ENCODE measurements around the gene MRPS2.
A peak's percentile ranks its signal among the peaks of the same experiment; 100 is the strongest.
"Not testable (repeated sequence)": the region's sequence is repeated elsewhere in the genome, so short reads cannot be mapped to it uniquely, and the experiment has no call there.

Gene MRPS2

DNA sequence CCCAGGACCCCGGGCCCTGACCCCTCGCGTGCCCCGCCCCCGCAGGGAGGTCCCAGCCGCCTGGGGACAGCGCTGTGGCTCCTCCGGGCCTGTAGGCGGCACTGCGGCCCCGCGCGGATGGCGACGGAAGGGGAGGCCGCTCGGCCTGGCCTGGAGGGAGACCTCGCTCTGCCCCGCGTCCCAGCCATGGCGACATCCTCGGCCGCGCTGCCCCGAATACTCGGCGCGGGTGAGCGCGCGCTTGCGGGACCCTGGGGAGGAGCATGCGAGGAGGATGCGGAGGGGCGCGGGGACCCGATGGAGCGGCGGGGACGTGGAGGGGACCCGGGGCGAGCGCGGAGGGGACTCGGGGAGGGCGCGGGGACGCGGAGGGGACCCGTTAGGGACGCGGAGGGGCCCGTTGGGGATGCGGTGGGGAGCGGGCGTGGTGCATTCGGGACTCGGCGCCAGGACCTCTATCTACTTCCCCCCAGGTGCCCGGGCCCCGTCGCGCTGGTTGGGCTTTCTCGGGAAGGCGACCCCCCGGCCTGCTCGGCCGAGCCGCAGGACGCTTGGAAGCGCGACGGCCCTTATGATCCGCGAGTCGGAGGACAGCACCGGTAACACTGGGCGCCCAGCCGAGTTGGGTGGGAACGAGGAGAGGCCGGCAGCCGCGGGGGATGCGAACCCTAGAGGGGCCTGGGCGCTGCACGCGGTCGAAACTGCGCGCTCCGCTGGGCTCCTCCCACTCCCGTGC, at the start of gene MRPS2:
TSS of gene MRPS2 (plus strand) at position 158 of the 736 bp plus-strand sequence. CDS start at position 187, 29 bp downstream.
- DNase-seq = peak; percentile 19 to 90 (median 73)

DNA sequence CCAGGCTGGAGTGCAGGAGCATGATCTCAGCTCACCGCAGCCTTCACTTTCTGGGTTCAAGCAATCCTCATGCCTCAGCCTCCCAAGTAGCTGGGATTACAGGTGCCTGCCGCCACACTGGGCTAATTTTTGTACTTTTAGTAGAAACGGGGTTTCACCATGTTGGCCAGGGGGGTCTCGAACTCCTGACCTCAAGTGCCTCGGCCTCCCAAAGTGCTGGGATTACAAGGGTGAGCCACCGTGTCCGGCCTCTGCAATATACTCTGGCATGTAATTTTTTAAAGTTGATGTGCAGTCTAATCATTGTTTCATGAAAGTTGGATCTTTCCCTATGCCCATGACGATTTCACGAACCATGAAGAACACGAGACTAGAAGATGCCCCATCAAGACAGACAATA, 49.5 kb upstream of the MRPS2 start:
- no peak for DNase-seq

DNA sequence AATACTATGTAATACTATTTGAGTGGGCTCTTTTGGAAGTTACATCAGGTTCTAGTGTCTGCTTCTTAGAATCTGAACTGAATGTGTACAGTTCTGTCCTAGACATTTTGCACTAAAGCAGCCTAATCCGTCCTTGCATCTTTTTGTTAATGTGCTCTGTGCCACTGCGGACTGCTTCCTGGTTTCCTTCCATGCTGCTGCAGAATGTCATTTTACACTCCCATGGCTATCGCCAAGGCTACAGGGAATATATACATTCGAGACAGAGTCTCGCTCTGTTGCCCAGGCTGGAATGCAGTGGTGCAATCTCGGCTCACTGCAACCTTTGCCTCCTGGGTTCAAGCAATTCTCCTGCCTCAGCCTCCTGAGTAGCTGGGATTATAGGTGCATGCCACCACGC, 48.6 kb upstream of the MRPS2 start:
- DNase-seq = not testable (repeated sequence)

DNA sequence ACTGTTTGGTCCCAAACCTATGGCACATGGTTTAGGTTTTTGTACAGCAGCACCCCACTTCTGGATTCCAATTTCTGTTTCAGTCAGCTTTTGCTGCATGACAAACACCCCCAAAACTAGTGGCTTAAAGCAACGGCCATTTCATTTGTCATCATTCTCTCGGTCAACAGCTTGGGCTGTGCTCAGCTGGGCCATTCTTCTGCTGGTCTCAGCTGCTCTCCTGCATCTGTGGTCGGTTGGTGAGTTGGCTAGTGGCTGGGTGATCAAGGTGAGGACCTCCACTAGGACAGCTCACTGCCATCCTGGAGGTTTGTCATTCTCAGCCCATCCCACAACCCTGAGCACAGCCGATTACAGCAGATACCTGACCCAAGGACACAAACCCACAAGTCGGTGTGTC, 45.7 kb upstream of the MRPS2 start:
- DNase-seq = no peak

DNA sequence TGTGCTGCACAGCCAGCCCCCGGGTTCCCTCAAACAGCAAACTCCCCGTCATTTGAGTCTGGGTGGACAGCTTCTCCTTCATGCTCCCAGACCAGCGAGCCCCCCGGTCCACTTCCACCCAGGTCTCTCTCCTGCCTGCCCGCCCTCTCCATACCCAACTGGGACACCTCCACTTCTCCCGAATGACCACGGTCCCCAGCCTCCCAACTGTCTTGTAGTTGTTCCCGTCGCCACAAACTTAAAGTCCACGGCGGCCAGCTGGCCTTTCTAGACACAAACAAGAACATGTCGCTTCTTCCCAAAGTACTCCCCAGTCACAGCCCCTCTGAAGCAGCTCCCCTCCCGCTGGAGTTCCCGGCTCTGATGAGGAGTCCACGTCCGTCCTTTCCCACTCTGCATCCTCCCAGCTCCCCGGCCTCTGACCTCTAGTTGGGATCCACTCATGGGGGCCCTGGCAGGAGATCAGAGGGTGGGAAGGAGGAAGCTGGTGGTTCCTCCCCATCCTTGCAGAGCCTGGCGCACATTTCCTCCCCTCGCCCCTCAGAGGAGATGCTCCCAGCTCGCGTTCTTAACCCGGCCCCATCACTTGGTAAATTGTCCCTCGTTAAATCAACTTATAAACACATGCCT, 45.0 kb upstream of the MRPS2 start:
- DNase-seq = no peak

DNA sequence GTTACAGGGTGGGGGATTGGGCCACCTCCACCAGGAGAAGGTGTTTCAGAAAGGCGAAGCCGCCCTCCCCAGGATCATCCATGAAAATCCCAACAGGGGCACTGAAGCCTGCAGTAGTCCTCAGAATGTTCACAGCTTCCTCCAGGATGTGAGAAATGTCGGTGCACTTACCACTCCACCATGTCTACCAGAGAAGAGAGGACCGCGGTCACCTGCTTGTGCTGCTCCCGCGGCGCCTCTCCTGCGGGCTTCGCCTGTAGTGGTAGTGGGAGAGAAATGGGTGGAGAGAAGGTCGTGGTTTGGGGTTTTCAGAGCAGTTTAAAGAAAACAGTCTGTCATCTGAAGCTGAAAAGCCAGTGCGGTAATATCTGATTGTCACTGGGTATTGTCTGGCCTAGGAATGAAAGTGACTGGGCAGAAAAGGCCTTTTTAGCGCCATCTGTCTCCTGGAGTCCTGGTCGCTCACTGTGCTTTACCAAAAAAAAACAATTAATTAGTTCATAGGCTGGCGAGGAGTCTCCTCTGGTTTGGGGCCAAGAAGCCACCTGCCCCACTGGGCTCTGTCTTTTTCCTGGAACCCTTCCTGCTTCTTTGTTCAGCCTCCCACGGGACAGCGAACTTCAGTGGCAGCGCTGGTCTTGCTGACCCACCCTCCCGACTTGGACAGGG, 43.9 kb upstream of the MRPS2 start:
- no peak for DNase-seq

DNA sequence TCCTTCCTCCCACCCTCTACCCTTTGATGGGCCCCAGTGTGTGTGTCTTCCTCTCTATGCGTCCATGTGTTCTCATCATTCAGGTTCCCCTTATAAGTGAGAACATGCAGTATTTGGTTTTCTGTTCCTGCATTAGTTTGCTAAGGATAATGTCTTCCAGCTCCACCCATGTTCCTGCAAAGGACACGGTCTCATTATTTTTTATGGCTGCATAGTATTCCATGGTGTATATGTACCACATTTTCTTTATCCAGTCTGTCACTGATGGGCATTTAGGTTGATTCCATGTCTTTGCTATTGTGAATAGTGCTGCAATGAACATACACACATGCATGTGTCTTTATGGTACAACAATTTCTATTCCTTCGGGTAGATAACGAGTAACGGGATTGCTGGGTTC, 42.0 kb upstream of the MRPS2 start:
- not testable (repeated sequence) for DNase-seq

DNA sequence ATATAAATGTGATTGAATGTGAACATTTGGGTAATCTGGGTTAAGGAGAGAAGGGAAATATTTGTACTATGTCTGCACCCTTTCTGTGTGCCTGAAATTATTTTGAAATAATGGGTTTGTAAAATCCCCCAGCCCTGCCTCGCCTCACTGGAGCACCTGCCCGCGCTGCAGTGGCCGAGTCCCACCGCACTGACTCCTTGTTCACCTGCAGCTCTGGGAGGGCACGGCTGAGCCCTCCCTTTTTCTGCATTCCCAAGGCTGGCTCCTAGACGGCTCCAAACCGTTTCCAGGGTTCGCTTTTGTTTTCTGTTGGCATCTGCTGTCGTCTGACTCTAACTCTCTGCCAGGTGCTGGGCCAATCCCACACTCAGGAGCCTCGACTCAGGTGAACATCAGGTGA, 38.5 kb upstream of the MRPS2 start:
- DNase-seq = no peak

DNA sequence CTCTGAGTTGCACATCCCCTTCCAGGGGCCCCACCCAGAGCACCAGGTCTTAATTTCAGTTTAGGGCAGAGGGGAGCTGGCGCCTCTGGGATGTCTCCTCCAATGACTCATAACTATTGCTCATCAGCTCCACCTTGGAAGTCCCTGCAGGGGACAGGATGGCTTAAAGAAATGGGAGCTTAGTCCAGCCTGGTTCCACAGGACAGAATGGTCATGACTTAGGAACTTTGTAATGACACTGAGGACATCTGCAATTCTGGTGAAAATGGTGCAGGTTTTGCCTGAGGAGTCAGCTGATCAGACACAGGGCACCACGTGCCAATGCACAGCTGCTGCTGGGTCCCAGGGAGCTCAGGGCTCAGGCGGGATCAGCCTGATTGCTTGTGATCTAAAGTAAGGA, 37.3 kb upstream of the MRPS2 start:
- DNase-seq = no peak

DNA sequence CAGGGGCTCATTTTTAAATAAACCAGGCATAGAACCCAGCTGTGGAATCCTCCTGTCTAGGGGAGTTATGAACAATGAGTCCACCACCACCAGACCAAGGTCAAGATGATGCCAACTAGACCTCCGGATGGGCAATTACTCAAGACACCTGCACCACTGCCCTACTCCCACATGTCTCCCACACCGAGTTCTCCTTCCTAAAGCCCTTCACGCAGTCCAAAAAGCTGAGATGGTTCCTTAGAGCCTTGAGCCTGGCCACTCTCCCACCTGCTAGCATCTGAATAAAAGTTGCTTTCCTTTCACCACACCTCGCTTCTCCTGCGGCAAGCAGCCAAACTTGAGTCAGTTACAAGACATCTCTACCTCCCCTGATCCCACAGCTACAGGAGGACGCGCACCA, 36.3 kb upstream of the MRPS2 start:
- no peak for DNase-seq

DNA sequence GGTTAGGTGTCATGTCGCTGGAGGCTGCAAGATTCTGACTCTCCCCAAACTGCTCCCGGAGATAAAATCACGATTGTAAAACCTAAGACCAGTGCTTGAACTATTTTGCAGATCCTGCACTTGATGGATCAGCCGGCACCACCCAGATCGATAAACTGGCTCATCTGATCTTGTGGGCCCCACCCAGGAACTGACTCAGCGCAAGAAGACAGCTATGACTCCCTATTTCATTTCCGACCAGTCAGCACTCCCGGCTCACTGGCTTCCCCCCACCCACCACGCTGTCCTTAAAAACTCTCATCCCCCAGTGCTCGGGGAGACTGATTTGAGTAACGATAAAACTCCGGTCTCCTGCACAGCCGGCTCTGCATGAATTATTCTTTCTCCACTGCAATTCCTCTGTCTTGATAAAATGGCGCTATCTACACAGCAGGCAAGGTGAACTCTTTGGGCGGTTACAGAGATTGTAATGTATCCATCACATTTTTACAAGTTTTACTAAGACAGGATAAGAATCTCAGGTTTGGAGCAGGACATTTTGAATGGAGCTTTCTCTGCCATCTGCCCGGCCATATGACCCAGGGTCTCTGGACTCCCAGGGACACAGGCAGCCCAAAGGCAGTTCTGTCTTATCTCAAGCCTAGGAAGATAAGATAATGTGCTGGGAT, 31.5 kb upstream of the MRPS2 start:
- DNase-seq = no peak

DNA sequence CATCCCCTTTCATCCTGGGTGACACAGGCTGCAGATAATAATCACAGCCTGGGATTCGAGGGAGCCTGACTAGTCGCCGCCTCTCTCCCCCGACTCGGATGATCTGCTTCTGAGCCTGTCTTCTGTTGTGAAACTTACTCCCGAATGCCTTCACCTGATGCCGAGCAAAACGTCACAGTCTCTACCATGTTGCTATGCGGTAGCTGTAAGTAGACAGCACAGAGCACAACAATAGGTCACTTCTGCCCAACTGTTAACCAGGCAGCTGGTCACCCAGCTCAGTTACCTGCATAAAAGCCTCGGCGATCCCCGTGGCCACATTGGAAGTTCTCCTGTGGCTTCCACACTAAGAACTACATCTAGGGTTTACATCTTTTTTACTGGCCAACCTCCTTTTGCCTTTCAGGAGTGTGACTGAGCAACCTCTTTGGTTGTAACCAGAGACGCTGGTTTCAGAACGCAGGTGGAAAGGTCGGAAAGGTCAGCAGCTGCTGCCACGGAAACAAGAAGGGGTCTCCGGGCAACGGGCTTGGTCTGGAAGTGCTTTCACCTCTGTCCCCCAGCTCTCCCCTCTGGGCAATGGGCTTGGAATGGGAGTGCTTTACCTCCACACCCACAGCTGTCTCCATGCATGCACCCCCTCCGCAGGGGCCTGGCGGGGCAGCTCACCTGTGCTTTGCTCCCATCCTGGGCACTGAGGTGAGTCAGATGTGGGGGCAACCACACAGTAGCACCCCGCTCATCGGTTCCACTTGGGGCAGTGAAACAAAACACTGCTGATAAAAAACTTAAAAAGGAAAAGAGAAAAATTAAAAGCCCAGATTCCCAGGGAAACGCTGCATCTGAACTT, 28.5 kb upstream of the MRPS2 start:
- no peak for DNase-seq

DNA sequence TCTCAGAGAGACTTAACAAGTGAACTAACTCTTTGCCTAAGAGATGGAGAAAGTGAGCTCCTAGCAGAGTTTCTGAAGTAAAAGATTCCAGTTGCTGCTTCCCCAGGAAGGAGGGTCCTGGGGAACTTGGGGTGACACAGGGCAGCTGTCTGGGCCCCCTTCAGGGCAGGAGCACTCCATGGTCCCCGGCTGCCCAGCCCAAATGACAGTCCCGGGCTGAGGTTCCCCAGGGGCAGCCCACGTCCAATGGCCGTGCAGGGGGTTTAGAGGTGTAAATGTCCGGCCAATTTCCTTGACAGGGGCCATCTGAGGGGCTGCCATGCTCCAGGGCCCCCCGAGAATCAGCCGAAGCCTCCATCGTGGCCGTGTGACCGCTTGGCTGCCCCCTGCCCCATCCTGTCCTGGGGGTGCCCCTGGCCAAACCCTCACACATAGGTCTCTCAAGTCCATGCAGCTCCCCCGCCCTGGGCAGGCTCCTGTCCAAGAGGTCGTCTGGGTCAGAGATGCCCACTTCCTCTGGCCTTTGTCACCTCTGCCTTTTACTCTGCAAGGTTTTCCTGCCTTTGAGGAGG, 26.4 kb upstream of the MRPS2 start:
- no peak for DNase-seq

DNA sequence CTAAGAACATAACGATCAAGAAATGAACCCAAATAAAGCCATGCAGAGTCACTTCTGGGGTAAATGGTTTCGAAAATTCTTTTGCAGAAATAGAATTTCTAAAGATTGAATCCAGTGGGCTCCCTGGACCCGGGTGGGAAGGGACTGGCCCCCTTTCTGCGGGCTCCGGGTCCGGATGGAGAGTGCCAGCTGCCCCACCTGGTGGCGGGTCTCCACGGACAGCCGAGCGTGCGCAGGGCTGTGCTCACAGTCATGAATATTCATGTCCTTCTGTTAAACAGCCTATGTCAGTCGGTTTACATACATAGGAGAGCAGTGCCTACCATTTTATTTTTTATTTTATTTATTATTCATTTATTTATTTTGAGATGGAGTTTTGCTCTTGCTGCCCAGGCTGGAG, 25.6 kb upstream of the MRPS2 start:
- DNase-seq = peak in 16 of 51 donors; percentile 5 to 50 (median 26)

DNA sequence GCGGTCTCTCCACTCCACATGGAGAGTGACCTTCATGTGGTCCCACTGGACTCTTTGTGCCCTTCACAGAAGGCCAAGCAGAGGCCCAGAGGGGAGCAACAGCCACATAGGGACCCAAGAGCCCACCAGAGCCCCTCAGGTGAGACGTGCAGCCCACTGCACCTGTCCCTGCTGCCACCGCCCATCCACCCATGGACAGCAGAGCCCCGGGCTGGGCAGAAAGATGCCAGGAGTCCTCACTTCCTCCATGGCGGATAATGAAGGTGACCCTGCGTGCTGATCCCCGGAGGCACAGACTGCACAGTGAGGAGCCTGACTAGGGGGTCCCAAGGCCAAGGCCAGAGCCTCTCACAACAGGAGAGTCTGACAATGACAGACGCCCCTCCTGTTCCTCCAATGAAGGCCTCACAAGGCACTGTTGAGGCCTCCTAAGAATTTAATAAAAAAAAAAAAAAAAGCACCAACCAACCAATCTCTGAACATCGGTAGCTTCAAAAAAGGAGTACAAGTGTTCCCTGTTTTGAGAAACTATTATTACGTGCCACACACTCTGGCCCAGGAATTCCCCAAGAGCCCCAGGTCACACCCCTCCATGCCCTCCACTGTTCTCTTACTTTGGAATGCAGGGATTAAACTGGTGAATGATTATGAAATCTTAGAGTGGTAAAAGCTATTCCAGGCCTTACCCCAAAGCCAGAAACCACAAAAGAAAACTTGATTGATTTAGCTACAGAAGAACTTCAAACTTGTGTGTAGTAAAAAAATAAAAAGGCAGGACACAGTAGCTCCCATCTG, 23.7 kb upstream of the MRPS2 start:
- DNase-seq = no peak

DNA sequence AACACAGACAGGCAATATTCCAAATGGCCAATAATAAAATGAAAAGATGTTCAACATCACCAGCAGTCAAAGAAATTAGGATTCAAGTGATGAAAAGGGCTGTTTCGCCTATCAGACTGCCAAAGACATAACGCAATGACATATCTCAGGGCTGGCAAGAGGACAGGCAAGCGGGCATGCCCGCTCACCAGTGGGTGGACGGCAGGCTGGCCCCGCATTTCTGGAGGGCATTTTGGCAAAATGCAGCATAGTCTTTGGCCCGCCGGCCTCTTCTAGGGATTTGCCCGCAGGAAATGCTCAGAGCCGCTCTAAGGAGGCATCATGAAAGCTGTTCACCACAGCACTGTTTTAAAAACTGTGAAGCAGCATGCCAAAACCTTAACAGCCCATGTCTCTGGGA, 22.3 kb upstream of the MRPS2 start:
- DNase-seq = peak in 2 of 51 donors; percentile 4

DNA sequence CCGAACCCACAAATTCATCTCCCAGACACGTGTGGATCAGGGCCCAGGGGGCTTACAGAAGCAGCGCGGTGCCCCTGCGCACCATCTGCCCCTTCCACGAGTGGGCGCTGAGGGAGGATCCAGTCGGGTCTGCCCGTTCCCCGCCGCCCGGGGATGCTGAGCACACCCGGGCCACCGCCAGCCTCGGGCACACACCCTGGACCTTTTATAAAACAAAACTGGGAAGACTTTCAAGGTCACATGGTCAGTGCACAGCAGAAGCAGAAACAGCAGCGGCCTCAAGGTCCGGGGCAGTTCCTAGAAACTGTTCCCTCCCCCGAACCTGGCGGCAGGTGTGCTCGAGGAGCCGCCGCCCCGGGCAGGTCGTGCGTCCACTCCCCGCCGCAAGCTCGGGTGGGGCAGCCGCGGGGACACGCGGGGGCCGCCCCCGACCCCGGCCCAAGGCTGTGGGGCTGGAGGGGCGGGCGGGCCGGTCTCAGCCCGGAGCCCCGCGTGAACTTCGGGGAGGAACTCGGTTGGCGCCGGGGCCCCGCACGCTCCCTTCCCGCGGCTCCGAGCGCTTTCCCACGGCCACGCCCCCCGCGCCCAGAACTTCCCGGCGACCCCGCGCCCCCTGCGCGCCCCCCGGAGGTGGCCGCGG, 21.5 kb upstream of the MRPS2 start:
- DNase-seq = peak in 27 of 51 donors; percentile 4 to 56 (median 34)

DNA sequence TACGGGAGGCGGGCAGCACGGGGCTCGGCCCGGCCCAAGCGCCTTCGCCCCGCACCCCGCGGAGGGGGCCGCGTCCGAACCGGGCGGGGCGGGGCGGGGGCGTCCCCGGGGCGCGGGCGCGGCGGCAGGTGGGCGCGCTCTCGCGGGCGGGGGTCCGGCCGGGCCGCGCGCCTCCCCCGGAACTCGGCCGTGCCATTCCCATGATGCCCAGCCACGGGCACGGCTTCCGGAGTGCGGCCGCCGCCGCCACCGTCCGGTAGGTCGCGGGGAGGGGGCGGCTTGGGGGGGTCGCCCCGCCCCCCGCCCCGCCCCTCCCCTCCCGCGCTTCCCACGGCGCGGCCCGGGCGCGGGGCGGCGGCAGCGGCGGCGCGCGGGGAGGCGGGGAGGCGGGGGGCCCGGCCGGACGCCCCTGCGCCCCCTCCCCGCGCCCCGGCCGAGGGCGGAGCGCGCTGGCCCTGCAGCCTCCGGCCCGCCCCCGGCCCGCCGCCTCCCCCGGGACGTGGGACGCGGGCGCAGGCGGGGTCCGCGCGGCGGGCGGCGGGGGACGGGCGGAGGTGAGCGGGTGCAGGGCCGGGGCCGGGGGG, 20.9 kb upstream of the MRPS2 start, which contains the start of gene PPP1R26:
TSS of gene PPP1R26 (plus strand) at position 314 of the 584 bp plus-strand sequence. CDS start 4,729 bp downstream, outside the sequence.
- DNase-seq = peak in 17 of 51 donors; percentile 10 to 56 (median 24)
